ENCODE measurements around the gene ANTXR2. TPM values are rescaled to one million over a fixed set of nuclear protein-coding genes. Genes with fewer than 3 reads are reported as not detected.

ANTXR2 gene
- total and polyA plus RNA-seq, 9 of the 15 experiments (the other 6 are each of a cell fraction or from before 2014, with no cell fraction given), result 10.1 to 83.8 (median 60.3) TPM

- DNase-seq (ENCODE audit: extremely low read depth in 1 of 4, low spot score in 3 of 4) (no peak), ATAC-seq (no peak), FAIRE-seq (no peak)
- in situ Hi-C loops (cut with MboI), result no loop called here
- H3K79me2 ChIP-seq (ENCODE audit: control insufficient read depth, insufficient read depth, low read length), result no peaks in the 10 kb centered on the region
- no peaks in the 10 kb centered on the region for H4K20me1 ChIP-seq (replicated peaks; ENCODE audit: control insufficient read depth, insufficient read depth, low read length)
- no peak overlapping the region for H2AFZ ChIP-seq (ENCODE audit: low read depth, low read length)
- peaks cover 0 to 4% of the 10 kb centered on the region in 2 experiments; a peak in 2 of 5 replicates for H3K4me1 ChIP-seq (replicated peaks in 1 of 2; ENCODE audit: control insufficient read depth in 2 of 2, insufficient read depth in 2 of 2, low read length in 2 of 2)
- H3K9ac ChIP-seq (ENCODE audit: insufficient read depth in 1 of 2, low read depth in 2 of 2, low read length in 2 of 2), result no peak overlapping the region
- peaks cover 5% of the 10 kb centered on the region for H3K9me3 ChIP-seq (replicated peaks; ENCODE audit: control insufficient read depth, insufficient read depth, low read depth, low read length)
- ChIA-PET POLR2A (interaction anchor here (0.8 kb wide), 1 partner anchor 245 kb away, joined by 3 read pairs; no protein-coding TSS in a partner anchor), CTCF (ENCODE audit: low intra/inter-chr PET ratio) (no interaction called here)
- H3K27ac ChIP-seq (ENCODE audit: extremely low read depth, low read depth, low read length), result no peak overlapping the region
- peaks cover 24% of the 10 kb centered on the region for H3K36me3 ChIP-seq (ENCODE audit: control insufficient read depth, insufficient read depth, low read length)
- H3K4me3 ChIP-seq, result no peak overlapping the region
- no TSS peak for BruUV-seq (replicated peaks)
- H3K9me1 ChIP-seq (ENCODE audit: control insufficient read depth, insufficient read depth, low read length), result no peaks in the 10 kb centered on the region
- WGBS (ENCODE audit: insufficient coverage, low coverage, missing lambda C conversion rate), result 97% methylated on average over 53 of the region's 60 CpGs
- H3K4me2 ChIP-seq (ENCODE audit: insufficient read depth, low read length), result no peak overlapping the region
- H3K27me3 ChIP-seq (ENCODE audit: control insufficient read depth in 2 of 2, insufficient read depth in 2 of 2, low read length in 2 of 2), result no peaks in the 10 kb centered on the region
- intact Hi-C loops (cut with micrococcal nuclease), result no loop called here
- TF ChIP-seq CREB3 (tag; conservative IDR thresholded peaks at IDR 0.05; ENCODE audit: low read depth) (no peak), MNT (conservative IDR thresholded peaks at IDR 0.05) (no peak), ATF3 (IDR thresholded peaks at IDR 0.05) (peak; percentile 39; the same call in 1 of the 2 replicates), ATF3 (CRISPR knock-in tag; conservative IDR thresholded peaks at IDR 0.05) (no peak), TCF3 (CRISPR knock-in tag; IDR thresholded peaks at IDR 0.05) (no peak), PCBP1 (IDR thresholded peaks at IDR 0.05; ENCODE audit: low read depth, low read length, poor library complexity, severe bottlenecking) (peak; percentile 54), U2AF2 (optimal IDR thresholded peaks at IDR 0.05; ENCODE audit: low read depth, low read length) (no peak), NFIC (IDR thresholded peaks at IDR 0.05) (no peak), CHAMP1 (IDR thresholded peaks at IDR 0.05) (0 out of 2 replicates have a peak, but pooled peaks have one; percentile 52), PHB (CRISPR knock-in tag; IDR thresholded peaks at IDR 0.05) (no peak), POLR2G (IDR thresholded peaks at IDR 0.05; ENCODE audit: low read depth, low read length) (peak; percentile 61), RFX7 (CRISPR knock-in tag; IDR thresholded peaks at IDR 0.05) (no peak), ZBTB33 (CRISPR knock-in tag; IDR thresholded peaks at IDR 0.05) (peak; percentile 97)
These were observed 108.4 kb downstream of the ANTXR2 start for GRCh38 chr4:79964400-79965211.

All from K562 (cell line).